Measurements from ENCODE around the gene RUBCNL. TPM values are rescaled to one million over a fixed set of nuclear protein-coding genes. Genes with fewer than 3 reads are reported as not detected.

The RUBCNL gene
- total RNA-seq, 4 donors from 2014 or later: 1.5 to 6.8 (median 2.9) TPM

DNA sequence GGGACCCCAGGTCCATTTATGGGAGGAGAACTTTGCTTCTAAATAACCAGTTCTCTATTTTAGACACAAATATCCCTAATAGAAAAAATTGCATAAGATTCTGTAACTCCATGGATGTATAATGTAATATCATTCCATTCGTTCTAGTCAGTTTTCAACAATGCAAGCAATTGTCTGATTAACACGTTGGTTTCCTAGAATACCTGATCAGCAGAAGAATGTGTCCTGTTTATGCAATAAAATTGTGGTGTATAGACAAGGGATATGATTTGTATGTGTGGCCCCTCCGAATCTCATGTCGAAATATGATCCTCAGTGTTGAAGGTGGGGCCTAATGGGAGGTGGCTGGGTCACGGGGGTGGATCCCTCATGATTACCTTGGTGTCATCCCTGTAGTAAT is 62.1 kb downstream of the RUBCNL start:
- WGBS, 2 donors (ENCODE audit: low coverage in 1 of 2): 50 to 73% methylated on average over 3 to 5 of the region's 5 CpGs

DNA sequence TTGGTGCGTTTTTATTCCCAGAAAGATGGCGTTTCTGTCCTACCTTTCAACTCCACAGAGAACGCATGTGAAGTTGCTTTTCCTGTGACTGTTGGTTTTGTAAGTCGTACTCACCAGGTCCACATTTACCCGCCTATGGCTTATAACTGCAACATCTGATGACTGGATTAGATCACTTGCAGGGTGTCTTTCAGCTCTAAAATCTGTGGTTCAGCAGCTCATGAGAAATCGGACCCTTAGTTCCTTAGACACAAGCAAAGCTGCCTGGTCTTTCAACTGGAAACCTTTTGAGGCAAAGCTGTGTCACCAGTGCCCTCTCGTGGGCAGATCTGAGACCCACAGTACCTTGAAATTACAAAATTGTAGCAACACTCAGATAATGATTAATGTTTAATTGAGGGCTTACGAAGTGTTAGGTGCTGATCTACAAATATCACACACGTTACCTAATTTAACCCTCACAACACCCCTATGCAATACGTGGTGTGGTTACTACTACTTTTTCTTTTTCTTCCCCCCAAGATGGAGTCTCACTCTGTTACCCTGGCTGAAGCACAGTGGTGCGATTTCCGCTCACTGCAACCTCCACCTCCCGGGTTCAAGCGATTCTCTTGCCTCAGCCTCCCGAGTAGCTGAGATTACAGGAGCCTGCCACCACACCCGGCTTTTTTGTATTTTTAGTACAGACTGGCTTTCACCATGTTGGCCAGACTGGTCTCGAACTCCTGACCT is 65.4 kb downstream of the RUBCNL start:
- H3K36me3 ChIP-seq: no peaks in the 10 kb centered on the region
- no peak for ATAC-seq
- no peak overlapping the region for H3K27ac ChIP-seq
- WGBS, 2 donors (ENCODE audit: low coverage in 1 of 2): 47 to 54% methylated on average over 14 of the region's 17 CpGs
- no peak overlapping the region for H3K4me3 ChIP-seq
- TF ChIP-seq CTCF (IDR thresholded peaks at IDR 0.05): peak in 2 of 4 experiments; percentile 33 to 53
- TF ChIP-seq POLR2A (IDR thresholded peaks at IDR 0.05): no peak
- no peaks in the 10 kb centered on the region for H3K9me3 ChIP-seq
- H3K27me3 ChIP-seq: no peaks in the 10 kb centered on the region
- H3K4me1 ChIP-seq: no peaks in the 10 kb centered on the region

More for the DNA sequence above, 62.1 kb downstream of the RUBCNL start:
- no peak overlapping the region for H3K4me3 ChIP-seq
- no peaks in the 10 kb centered on the region for H3K36me3 ChIP-seq
- no peaks in the 10 kb centered on the region for H3K9me3 ChIP-seq
- H3K27me3 ChIP-seq: no peaks in the 10 kb centered on the region
- no peaks in the 10 kb centered on the region for H3K4me1 ChIP-seq
- ATAC-seq: no peak
- no peak for TF ChIP-seq POLR2AphosphoS5 (IDR thresholded peaks at IDR 0.05)
- TF ChIP-seq POLR2A (IDR thresholded peaks at IDR 0.05): no peak
- TF ChIP-seq CTCF (IDR thresholded peaks at IDR 0.05): no peak
- no peak overlapping the region for H3K27ac ChIP-seq

DNA sequence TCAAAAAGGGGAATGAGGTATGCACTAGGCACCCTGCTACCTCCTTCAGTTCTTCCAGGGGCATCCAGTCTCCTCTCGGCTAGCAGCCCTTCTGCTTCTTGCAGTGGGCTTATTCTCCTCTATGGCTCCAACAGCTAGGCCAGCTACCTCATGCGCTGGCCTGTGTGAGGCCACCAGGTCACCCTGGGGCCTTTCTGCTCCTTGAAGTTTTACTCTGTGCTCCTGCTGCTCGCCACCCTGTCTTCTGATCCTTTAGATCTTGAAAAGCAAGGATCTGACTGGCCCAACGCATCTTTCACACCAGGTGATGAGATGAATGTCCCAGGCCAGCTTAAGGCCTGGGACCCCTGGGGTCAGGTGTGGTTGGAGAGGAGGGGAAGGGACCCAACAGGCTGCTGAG is 66.2 kb downstream of the RUBCNL start:
- H3K27ac ChIP-seq: no peak overlapping the region
- no peak overlapping the region for H3K4me3 ChIP-seq
- 80 to 81% methylated on average over 1 to 3 of the region's 4 CpGs for WGBS, 2 donors (ENCODE audit: low coverage in 1 of 2)
- TF ChIP-seq POLR2A (IDR thresholded peaks at IDR 0.05) (no peak), POLR2AphosphoS5 (IDR thresholded peaks at IDR 0.05) (no peak)
- no peak for ATAC-seq
- H3K36me3 ChIP-seq: no peaks in the 10 kb centered on the region
- no peaks in the 10 kb centered on the region for H3K27me3 ChIP-seq
- H3K4me1 ChIP-seq: no peaks in the 10 kb centered on the region
- no peaks in the 10 kb centered on the region for H3K9me3 ChIP-seq

DNA sequence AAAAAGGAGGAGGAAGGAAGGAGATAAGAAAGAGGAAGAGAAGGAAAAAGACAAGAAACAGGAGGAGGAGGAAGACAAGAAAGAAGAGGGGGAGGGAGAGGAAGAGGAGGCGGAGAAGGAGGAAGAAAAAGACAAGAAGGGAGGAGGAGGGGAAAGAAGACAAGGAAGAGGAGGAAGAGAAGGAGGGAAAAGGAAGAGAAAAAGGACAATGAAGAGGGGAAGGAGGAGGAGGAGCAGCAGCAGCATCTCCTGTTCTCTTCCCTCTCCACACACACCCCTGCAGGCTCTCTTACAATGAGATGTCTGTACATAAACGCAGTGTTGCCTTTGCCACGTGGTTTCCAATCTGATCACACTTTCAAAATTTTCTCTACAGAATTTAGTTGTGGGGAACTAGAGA is 66.6 kb downstream of the RUBCNL start:
- Histone ChIP-seq H3K27me3 (no peaks in the 10 kb centered on the region), H3K36me3 (no peaks in the 10 kb centered on the region), H3K9me3 (no peaks in the 10 kb centered on the region), H3K27ac (no peak overlapping the region), H3K4me3 (no peak overlapping the region), H3K4me1 (no peaks in the 10 kb centered on the region)
- WGBS, 2 donors (ENCODE audit: low coverage in 1 of 2): 59 to 80% methylated on average over 2 to 3 of the region's 3 CpGs
- TF ChIP-seq POLR2A (IDR thresholded peaks at IDR 0.05) (no peak), EP300 (IDR thresholded peaks at IDR 0.05) (no peak), POLR2AphosphoS5 (IDR thresholded peaks at IDR 0.05) (no peak), CTCF (IDR thresholded peaks at IDR 0.05) (no peak)
- ATAC-seq: no peak

DNA sequence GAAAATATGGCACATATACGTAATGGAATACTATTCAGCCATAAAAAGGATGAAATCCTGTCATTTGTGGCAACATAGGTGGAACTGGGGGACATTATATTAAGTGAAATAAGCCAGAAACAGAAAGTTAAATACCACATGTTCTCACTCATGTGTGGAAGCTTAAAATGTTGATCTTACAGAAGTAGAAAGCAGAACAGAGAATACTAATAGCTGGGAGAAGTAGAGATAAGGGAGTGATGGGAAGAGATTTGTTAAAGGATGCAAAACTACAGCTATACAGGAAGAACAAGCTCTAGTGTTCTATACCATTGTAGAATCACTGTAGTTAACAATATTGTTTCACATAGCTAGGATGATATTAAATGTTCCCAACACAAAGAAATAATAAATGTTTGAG is 68.1 kb downstream of the RUBCNL start:
- TF ChIP-seq CTCF (IDR thresholded peaks at IDR 0.05) (no peak), POLR2A (IDR thresholded peaks at IDR 0.05) (no peak), EP300 (IDR thresholded peaks at IDR 0.05) (no peak), POLR2AphosphoS5 (IDR thresholded peaks at IDR 0.05) (no peak)
- no peak for ATAC-seq
- H3K27me3 ChIP-seq: no peaks in the 10 kb centered on the region
- H3K4me3 ChIP-seq: no peak overlapping the region
- 79 to 82% methylated on average over 1 of the region's 1 CpG for WGBS, 2 donors (ENCODE audit: low coverage in 1 of 2)
- no peaks in the 10 kb centered on the region for H3K4me1 ChIP-seq
- H3K9me3 ChIP-seq: no peaks in the 10 kb centered on the region
- H3K27ac ChIP-seq: no peak overlapping the region
- no peaks in the 10 kb centered on the region for H3K36me3 ChIP-seq

All from gastroesophageal sphincter (tissue), 4 donors.